Measurements from ENCODE around the gene RARRES1. TPM values are rescaled to one million over a fixed set of nuclear protein-coding genes. Genes with fewer than 3 reads are reported as not detected.

The RARRES1 gene
- polyA plus RNA-seq, 2 of the 4 experiments (the other 2 are of a cell fraction) = 10.9 to 33.4 TPM

DNA sequence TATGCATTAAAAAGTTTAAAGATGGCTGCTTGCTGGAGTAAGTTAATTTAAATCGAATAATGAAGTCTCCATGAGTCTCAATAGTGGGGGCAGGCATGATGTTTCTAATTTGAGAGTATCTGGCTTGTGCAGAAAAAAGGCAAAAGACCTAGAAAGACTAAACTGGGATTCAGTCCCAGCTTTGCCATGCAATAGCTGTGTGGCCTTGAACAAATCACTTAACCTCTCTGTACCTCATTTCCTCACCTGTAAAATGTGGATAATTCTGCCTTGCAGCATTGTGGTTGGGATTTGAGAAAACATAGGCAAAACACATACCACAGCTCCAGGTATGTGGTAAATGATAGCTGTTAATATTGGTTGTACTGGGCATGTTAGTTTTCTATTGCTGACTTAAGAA, 68.4 kb downstream of the RARRES1 start:
- no peaks in the 10 kb centered on the region for H3K9me3 ChIP-seq
- peaks cover 8% of the 10 kb centered on the region; the same call in 2 of the 3 replicates for H3K4me1 ChIP-seq
- CTCF ChIA-PET = interaction anchor here (0.6 to 7.7 kb wide), 6 partner anchors 19 to 127 kb away, joined by 3 to 114 read pairs (median 4); partner anchors contain the start of gene GFM1
- H3K4me2 ChIP-seq = no peak overlapping the region
- POLR2A ChIA-PET = no interaction called here
- H3K27ac ChIP-seq = no peak overlapping the region
- no peak for FAIRE-seq
- no peak for DNase-seq (ENCODE audit: low read depth in 1 of 2, low spot score in 1 of 2)
- TF ChIP-seq ZNF302 (CRISPR knock-in tag; IDR thresholded peaks at IDR 0.05) (no peak), MAFK (IDR thresholded peaks at IDR 0.05; ENCODE audit: partially characterized antibody) (no peak), FOSB (CRISPR knock-in tag; IDR thresholded peaks at IDR 0.05) (no peak), RARB (CRISPR knock-in tag; IDR thresholded peaks at IDR 0.05) (no peak), MYC (IDR thresholded peaks at IDR 0.05; ENCODE audit: borderline replicate concordance, low read length) (no peak), EHMT2 (IDR thresholded peaks at IDR 0.05; ENCODE audit: low read depth) (no peak), ZC3H11A (IDR thresholded peaks at IDR 0.05) (no peak)
- TF ChIP-seq, protein P1, sequence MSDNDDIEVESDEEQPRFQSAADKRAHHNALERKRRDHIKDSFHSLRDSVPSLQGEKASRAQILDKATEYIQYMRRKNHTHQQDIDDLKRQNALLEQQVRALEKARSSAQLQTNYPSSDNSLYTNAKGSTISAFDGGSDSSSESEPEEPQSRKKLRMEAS (IDR thresholded peaks at IDR 0.05) = no peak
- no peak overlapping the region for H3K4me3 ChIP-seq
- WGBS (ENCODE audit: missing lambda C conversion rate) = 90% methylated on average over 1 of the region's 1 CpG
- ATAC-seq = no peak

DNA sequence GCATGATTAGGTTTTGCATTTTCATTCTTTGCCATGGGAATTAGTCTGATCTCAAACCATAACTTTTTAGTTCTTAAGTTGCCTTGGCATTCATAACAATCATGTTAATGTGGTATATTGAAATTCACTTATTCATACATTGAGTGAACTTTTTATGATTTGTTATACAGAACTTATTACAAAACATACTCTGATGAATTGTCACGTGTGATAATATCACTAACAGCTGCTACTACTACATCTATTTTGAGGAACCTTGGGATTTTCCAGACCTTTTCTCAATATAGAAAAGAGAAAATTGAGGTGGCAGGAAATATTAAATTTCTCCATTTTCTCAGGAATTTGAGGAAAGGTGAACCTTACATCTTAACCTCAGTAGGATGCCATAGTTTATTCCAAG, 69.0 kb downstream of the RARRES1 start:
- no peak overlapping the region for H3K4me2 ChIP-seq
- H3K4me3 ChIP-seq = no peak overlapping the region
- WGBS (ENCODE audit: missing lambda C conversion rate) = 89% methylated on average over 1 of the region's 1 CpG
- DNase-seq (ENCODE audit: low read depth in 1 of 2, low spot score in 1 of 2) = no peak
- H3K9me3 ChIP-seq = no peaks in the 10 kb centered on the region
- ChIA-PET POLR2A (no interaction called here), CTCF (interaction anchor here (1.2 to 7.7 kb wide), 2 partner anchors 9 to 127 kb away, joined by 4 to 114 read pairs; partner anchors contain the start of gene LXN)
- no peak for ATAC-seq
- H3K27ac ChIP-seq = no peak overlapping the region
- FAIRE-seq = no peak
- TF ChIP-seq, protein P2, sequence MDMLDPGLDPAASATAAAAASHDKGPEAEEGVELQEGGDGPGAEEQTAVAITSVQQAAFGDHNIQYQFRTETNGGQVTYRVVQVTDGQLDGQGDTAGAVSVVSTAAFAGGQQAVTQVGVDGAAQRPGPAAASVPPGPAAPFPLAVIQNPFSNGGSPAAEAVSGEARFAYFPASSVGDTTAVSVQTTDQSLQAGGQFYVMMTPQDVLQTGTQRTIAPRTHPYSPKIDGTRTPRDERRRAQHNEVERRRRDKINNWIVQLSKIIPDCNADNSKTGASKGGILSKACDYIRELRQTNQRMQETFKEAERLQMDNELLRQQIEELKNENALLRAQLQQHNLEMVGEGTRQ (IDR thresholded peaks at IDR 0.05) = no peak
- no peak for TF ChIP-seq SMC3 (IDR thresholded peaks at IDR 0.05)
- no peak for TF ChIP-seq POLR2A (IDR thresholded peaks at IDR 0.05; ENCODE audit: low read length)
- no peak for TF ChIP-seq NR3C1 (IDR thresholded peaks at IDR 0.05)
- no peak for TF ChIP-seq CBX8 (IDR thresholded peaks at IDR 0.05)
- no peak for TF ChIP-seq MYC (IDR thresholded peaks at IDR 0.05; ENCODE audit: borderline replicate concordance, low read length)
- TF ChIP-seq, protein P3, sequence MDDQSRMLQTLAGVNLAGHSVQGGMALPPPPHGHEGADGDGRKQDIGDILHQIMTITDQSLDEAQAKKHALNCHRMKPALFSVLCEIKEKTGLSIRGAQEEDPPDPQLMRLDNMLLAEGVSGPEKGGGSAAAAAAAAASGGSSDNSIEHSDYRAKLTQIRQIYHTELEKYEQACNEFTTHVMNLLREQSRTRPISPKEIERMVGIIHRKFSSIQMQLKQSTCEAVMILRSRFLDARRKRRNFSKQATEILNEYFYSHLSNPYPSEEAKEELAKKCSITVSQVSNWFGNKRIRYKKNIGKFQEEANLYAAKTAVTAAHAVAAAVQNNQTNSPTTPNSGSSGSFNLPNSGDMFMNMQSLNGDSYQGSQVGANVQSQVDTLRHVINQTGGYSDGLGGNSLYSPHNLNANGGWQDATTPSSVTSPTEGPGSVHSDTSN (IDR thresholded peaks at IDR 0.05) = no peak
- TF ChIP-seq, protein P4, sequence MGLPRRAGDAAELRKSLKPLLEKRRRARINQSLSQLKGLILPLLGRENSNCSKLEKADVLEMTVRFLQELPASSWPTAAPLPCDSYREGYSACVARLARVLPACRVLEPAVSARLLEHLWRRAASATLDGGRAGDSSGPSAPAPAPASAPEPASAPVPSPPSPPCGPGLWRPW (IDR thresholded peaks at IDR 0.05) = no peak
- TF ChIP-seq, protein P5, sequence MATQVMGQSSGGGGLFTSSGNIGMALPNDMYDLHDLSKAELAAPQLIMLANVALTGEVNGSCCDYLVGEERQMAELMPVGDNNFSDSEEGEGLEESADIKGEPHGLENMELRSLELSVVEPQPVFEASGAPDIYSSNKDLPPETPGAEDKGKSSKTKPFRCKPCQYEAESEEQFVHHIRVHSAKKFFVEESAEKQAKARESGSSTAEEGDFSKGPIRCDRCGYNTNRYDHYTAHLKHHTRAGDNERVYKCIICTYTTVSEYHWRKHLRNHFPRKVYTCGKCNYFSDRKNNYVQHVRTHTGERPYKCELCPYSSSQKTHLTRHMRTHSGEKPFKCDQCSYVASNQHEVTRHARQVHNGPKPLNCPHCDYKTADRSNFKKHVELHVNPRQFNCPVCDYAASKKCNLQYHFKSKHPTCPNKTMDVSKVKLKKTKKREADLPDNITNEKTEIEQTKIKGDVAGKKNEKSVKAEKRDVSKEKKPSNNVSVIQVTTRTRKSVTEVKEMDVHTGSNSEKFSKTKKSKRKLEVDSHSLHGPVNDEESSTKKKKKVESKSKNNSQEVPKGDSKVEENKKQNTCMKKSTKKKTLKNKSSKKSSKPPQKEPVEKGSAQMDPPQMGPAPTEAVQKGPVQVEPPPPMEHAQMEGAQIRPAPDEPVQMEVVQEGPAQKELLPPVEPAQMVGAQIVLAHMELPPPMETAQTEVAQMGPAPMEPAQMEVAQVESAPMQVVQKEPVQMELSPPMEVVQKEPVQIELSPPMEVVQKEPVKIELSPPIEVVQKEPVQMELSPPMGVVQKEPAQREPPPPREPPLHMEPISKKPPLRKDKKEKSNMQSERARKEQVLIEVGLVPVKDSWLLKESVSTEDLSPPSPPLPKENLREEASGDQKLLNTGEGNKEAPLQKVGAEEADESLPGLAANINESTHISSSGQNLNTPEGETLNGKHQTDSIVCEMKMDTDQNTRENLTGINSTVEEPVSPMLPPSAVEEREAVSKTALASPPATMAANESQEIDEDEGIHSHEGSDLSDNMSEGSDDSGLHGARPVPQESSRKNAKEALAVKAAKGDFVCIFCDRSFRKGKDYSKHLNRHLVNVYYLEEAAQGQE (IDR thresholded peaks at IDR 0.05) = no peak
- no peak for TF ChIP-seq MAFK (IDR thresholded peaks at IDR 0.05; ENCODE audit: partially characterized antibody)
- TF ChIP-seq HOXB5 (CRISPR knock-in tag; IDR thresholded peaks at IDR 0.05) = no peak
- TF ChIP-seq CHD4 (IDR thresholded peaks at IDR 0.05; ENCODE audit: borderline replicate concordance) = no peak
- no peak for TF ChIP-seq ZSCAN20 (CRISPR knock-in tag; IDR thresholded peaks at IDR 0.05)
- TF ChIP-seq TFCP2L1 (CRISPR knock-in tag; IDR thresholded peaks at IDR 0.05) = no peak
- no peak for TF ChIP-seq POLR2AphosphoS2 (conservative IDR thresholded peaks at IDR 0.05; ENCODE audit: low read length)
- TF ChIP-seq KDM1A (IDR thresholded peaks at IDR 0.05; ENCODE audit: low read depth) = no peak
- TF ChIP-seq FOSL2 (IDR thresholded peaks at IDR 0.05) = no peak
- TF ChIP-seq FOSL2 (CRISPR knock-in tag; IDR thresholded peaks at IDR 0.05) = no peak
- H3K4me1 ChIP-seq = peaks cover 11% of the 10 kb centered on the region
